K562 (cell line): ENCODE results near the gene PRDM2. TPM values are rescaled to one million over a fixed set of nuclear protein-coding genes. Genes with fewer than 3 reads are reported as not detected.

Source experiments
- ATAC-seq: fragments of 200-7000 bp; cut with Tn5 transposase; 3 replicates; pipeline ENCODE4 v1.9.1; 2020; ENCODE audit warnings: moderate library complexity
- BruUV-seq: library from RNA; stranded (reverse); fragments of 400-500 nt; replicated peaks from 2 replicates; lab custom pipeline; 2021; lab: Mats Ljungman, UMichigan
- CTCF ChIA-PET: fragments of 300-600 bp; formaldehyde crosslinking; extraction: SDS; loops from one replicate; lab custom pipeline; 2021; ENCODE audit warnings: low intra/inter-chr PET ratio; lab: Yijun Ruan, JAX
- POLR2A ChIA-PET: fragments of 300-600, 350-650 bp; sonication (Branson Sonifier 250); formaldehyde crosslinking; extraction: SDS; loops from one replicate; lab custom pipeline; 2021; ENCODE audit warnings: antibody characterized with exemption, inconsistent platforms; lab: Yijun Ruan, JAX
- DNase-seq, 4 experiments: peaks; one replicate each; pipeline versions ENCODE4 v3.0.0 to v3.0.0-alpha.2; 2011 to 2018; ENCODE audit warnings: low spot score in 3 of 4, mixed read lengths in 3 of 4; ENCODE audit errors: extremely low read depth in 1 of 4
- FAIRE-seq: peaks from 2 replicates; lab custom pipeline; 2011; peaks lifted over from hg19 to GRCh38; lab: Jason Lieb, UNC
- H2AFZ ChIP-seq: 2 replicates; pipeline ENCODE4 v1.6.0; 2011; ENCODE audit warnings: low read depth, low read length, control low read depth, inconsistent platforms
- H3K27ac ChIP-seq: fragments of 200-600 bp; 3 replicates; pipeline ENCODE4 v1.8.0; 2011; ENCODE audit warnings: low read depth, mild to moderate bottlenecking, control low read depth, inconsistent platforms, low read length, moderate library complexity, mixed read lengths; ENCODE audit errors: extremely low read depth
- H3K27me3 ChIP-seq, 2 experiments: fragments of 300-600 bp in 1 of 2; 2 replicates in 1 of 2; 3 replicates in 1 of 2; pipeline versions ENCODE4 v1.6.0 to v1.8.0; 2011; ENCODE audit warnings: inconsistent platforms in 2 of 2, low read length in 2 of 2, mild to moderate bottlenecking in 1 of 2, mixed read lengths in 1 of 2, moderate library complexity in 1 of 2; ENCODE audit not compliant: control insufficient read depth in 2 of 2, insufficient read depth in 2 of 2
- H3K36me3 ChIP-seq: fragments of 300-600 bp; 3 replicates; pipeline ENCODE4 v1.8.0; 2011; ENCODE audit warnings: mild to moderate bottlenecking, low read length, inconsistent platforms; ENCODE audit not compliant: control insufficient read depth, insufficient read depth
- H3K4me1 ChIP-seq, 2 experiments: fragments of 200-600 bp in 1 of 2; replicated peaks in 1 of 2; 2 replicates in 1 of 2; 3 replicates in 1 of 2; pipeline versions ENCODE4 v1.5.1 to v1.8.0; 2011; ENCODE audit warnings: inconsistent platforms in 2 of 2, low read length in 2 of 2, mild to moderate bottlenecking in 1 of 2, mixed read lengths in 1 of 2, moderate library complexity in 1 of 2; ENCODE audit not compliant: control insufficient read depth in 2 of 2, insufficient read depth in 2 of 2
- H3K4me2 ChIP-seq: 2 replicates; pipeline ENCODE4 v1.6.1; 2011; ENCODE audit warnings: low read length, control low read depth, inconsistent platforms, mixed read lengths; ENCODE audit not compliant: insufficient read depth
- H3K4me3 ChIP-seq: fragments of 200-600 bp; sonication (generic), shearing (Covaris generic); 2 replicates; pipeline ENCODE4 v1.5.1; 2016; ENCODE audit warnings: control low read depth, inconsistent platforms
- H3K79me2 ChIP-seq: fragments of 200-600 bp; 3 replicates; pipeline ENCODE4 v1.8.0; 2011; ENCODE audit warnings: low read length, inconsistent platforms; ENCODE audit not compliant: control insufficient read depth, insufficient read depth
- H3K9ac ChIP-seq, 2 experiments: 2 replicates each; pipeline versions ENCODE4 v1.6.0 to v1.6.1; 2011; ENCODE audit warnings: low read depth in 2 of 2, low read length in 2 of 2, control low read depth in 1 of 2, inconsistent platforms in 1 of 2, mild to moderate bottlenecking in 1 of 2, mixed read lengths in 1 of 2; ENCODE audit not compliant: insufficient read depth in 1 of 2
- H3K9me1 ChIP-seq: one replicate; pipeline ENCODE4 v1.6.0; 2011; ENCODE audit warnings: inconsistent platforms, mild to moderate bottlenecking, low read length, moderate library complexity; ENCODE audit not compliant: control insufficient read depth, insufficient read depth
- H3K9me3 ChIP-seq: replicated peaks from 2 replicates; pipeline ENCODE4 v1.5.1; 2011; ENCODE audit warnings: low read depth, low read length, inconsistent platforms; ENCODE audit not compliant: control insufficient read depth, insufficient read depth
- H4K20me1 ChIP-seq: replicated peaks from 2 replicates; pipeline ENCODE4 v1.6.1; 2011; ENCODE audit warnings: low read length, inconsistent platforms, mixed read lengths; ENCODE audit not compliant: control insufficient read depth, insufficient read depth
- FOXA3 ChIP-seq, 2 experiments: fragments of 450-650 bp in 1 of 2; sonication (generic) in 1 of 2; formaldehyde crosslinking; IDR thresholded peaks in 1 of 2; conservative IDR thresholded peaks in 1 of 2; 2 replicates each; pipeline versions ENCODE4 v1.4.0 to v1.8.0; 2020 to 2022; ENCODE audit warnings: mild to moderate bottlenecking in 2 of 2, missing genetic modification reagents in 1 of 2
- JUN ChIP-seq, 2 experiments: sonication (generic) in 1 of 2; formaldehyde crosslinking in 1 of 2; IDR thresholded peaks; 2 replicates each; pipeline versions ENCODE4 v1.6.1 to v1.8.0; 2012 to 2022; ENCODE audit warnings: borderline replicate concordance in 2 of 2, mild to moderate bottlenecking in 2 of 2, improper control_type of control experiment in 1 of 2, low read depth in 1 of 2, low read length in 1 of 2, missing genetic modification reagents in 1 of 2
- KLF1 ChIP-seq: fragments of 450-650 bp; IDR thresholded peaks from 2 replicates; pipeline ENCODE4 v1.6.1; 2016; ENCODE audit warnings: missing genetic modification characterization, missing compliant biosample characterization
- MEF2A ChIP-seq: IDR thresholded peaks from 2 replicates; pipeline ENCODE4 v1.6.1; 2011; ENCODE audit warnings: low read depth, mild to moderate bottlenecking, low read length, moderate library complexity; ENCODE audit not compliant: control insufficient read depth
- MIER1 ChIP-seq: fragments of 450-650 bp; IDR thresholded peaks from 2 replicates; pipeline ENCODE4 v1.6.1; 2016; ENCODE audit warnings: antibody characterized with exemption, mild to moderate bottlenecking, low read depth
- MXI1 ChIP-seq: IDR thresholded peaks from 2 replicates; pipeline ENCODE4 v1.6.1; 2011; ENCODE audit warnings: low read depth, mild to moderate bottlenecking, improper control_type of control experiment, low read length
- NFATC3 ChIP-seq: fragments of 450-650 bp; IDR thresholded peaks from 2 replicates; pipeline ENCODE4 v1.6.1; 2017; ENCODE audit warnings: mild to moderate bottlenecking
- ZFP36 ChIP-seq: fragments of 150-350 bp; IDR thresholded peaks from 2 replicates; pipeline ENCODE4 v1.6.1; 2018; ENCODE audit warnings: low read length, low read depth; ENCODE audit not compliant: partially characterized antibody
- ZNF280B ChIP-seq: fragments of 250-450 bp; sonication (Bioruptor Pico); IDR thresholded peaks from 2 replicates; pipeline ENCODE4 v1.5.1; 2021; ENCODE audit warnings: mild to moderate bottlenecking
- ZNF282 ChIP-seq: sonication (generic); formaldehyde crosslinking; IDR thresholded peaks from 2 replicates; pipeline ENCODE4 v1.8.1; 2023; ENCODE audit warnings: missing genetic modification reagents
- ZNF512 ChIP-seq: IDR thresholded peaks from 2 replicates; pipeline ENCODE4 v1.6.1; 2016; ENCODE audit warnings: missing genetic modification characterization, missing compliant biosample characterization
- ZZZ3 ChIP-seq: fragments of 450-650 bp; IDR thresholded peaks from 2 replicates; pipeline ENCODE4 v1.6.1; 2016; ENCODE audit warnings: antibody characterized with exemption, mild to moderate bottlenecking, moderate library complexity
- WGBS: fragments of 100-300 bp; shearing (Covaris generic); methylation state at CpG from one replicate; pipeline ENCODE4 v1.1.6; 2016; ENCODE audit warnings: low coverage, mixed read lengths; ENCODE audit not compliant: insufficient coverage; ENCODE audit errors: missing lambda C conversion rate; 5-methylcytosine and 5-hydroxymethylcytosine counted together
- in situ Hi-C: fragments of 300-500 bp; cut with MboI; formaldehyde crosslinking; loops from 4 replicates; pipeline ENCODE4 v1.15.0; 2018; ENCODE audit warnings: inconsistent platforms, mixed read lengths
- intact Hi-C: fragments of 100-400 bp; cut with micrococcal nuclease; formaldehyde crosslinking; loops from 2 replicates; pipeline ENCODE4 v1.14.2; 2022
- polyA plus RNA-seq, 8 experiments: library from polyadenylated mRNA; depleted of rRNA in 4 of 8; stranded (reverse) in 5 of 8; unstranded in 3 of 8; fragments of >200 nt; fragmentation: Nextera tagmentation in 2 of 8; fragmentation: Illumina TruSeq in 1 of 8; extraction: Ambion mirVana in 2 of 8; extraction: Trizol in 1 of 8; gene quantifications; 2 replicates each; pipeline versions ENCODE4 v1.2.1 to v1.2.3, GENCODE V29; 2011 to 2014; ENCODE audit warnings: inconsistent platforms in 1 of 8, missing spikeins in 1 of 8
- total RNA-seq, 7 experiments: library from RNA; depleted of rRNA in 6 of 7; stranded (reverse); fragments of >200 nt in 6 of 7; fragmentation: Illumina TruSeq in 2 of 7; extraction: Trizol in 2 of 7; gene quantifications; 2 replicates each; pipeline versions ENCODE4 v1.2.1 to v1.2.3, GENCODE V29; 2011 to 2021; ENCODE audit warnings: low replicate concordance in 1 of 7

Gene PRDM2
- total and polyA plus RNA-seq, 9 of the 15 experiments (the other 6 are each of a cell fraction or from before 2014, with no cell fraction given), result 5.4 to 27.6 (median 12.5) TPM

- in situ Hi-C loops (no loop called here), intact Hi-C loops (no loop called here)
- TF ChIP-seq ZNF282 (CRISPR knock-in tag) (no peak), ZZZ3 (no peak), JUN (IDR thresholded peaks at IDR 0.05; ENCODE audit: borderline replicate concordance, low read depth, low read length) (no peak), JUN (CRISPR knock-in tag; IDR thresholded peaks at IDR 0.05; ENCODE audit: borderline replicate concordance) (no peak), ZFP36 (peak; percentile 59)
- H2AFZ ChIP-seq, result no peak overlapping the region
- no peak overlapping the region for H3K4me2 ChIP-seq
- no peaks in the 10 kb centered on the region for H3K9me3 ChIP-seq
- no peak overlapping the region for H3K27ac ChIP-seq
- CTCF ChIA-PET, result no interaction called here
- H3K27me3 ChIP-seq, result no peaks in the 10 kb centered on the region
- no peak for ATAC-seq
- BruUV-seq, result no TSS peak
- H3K79me2 ChIP-seq, result no peaks in the 10 kb centered on the region
- no peak for FAIRE-seq
- no peaks in the 10 kb centered on the region for H3K9me1 ChIP-seq
- H3K9ac ChIP-seq, result no peak overlapping the region
- H3K4me1 ChIP-seq, result no peaks in the 10 kb centered on the region
- no peak for DNase-seq
- no peaks in the 10 kb centered on the region for H4K20me1 ChIP-seq
- no peaks in the 10 kb centered on the region for H3K36me3 ChIP-seq
- 0% methylated on average over 1 of the region's 1 CpG for WGBS
- POLR2A ChIA-PET, result no interaction called here
- H3K4me3 ChIP-seq, result no peak overlapping the region
Measured at GRCh38 chr1:13855554-13855953, 155.6 kb downstream of the PRDM2 start.

GRCh38 chr1:13860031-13860430, 160.0 kb downstream of the PRDM2 start:
- Histone ChIP-seq H3K9me3 (no peaks in the 10 kb centered on the region), H3K79me2 (no peaks in the 10 kb centered on the region), H3K9me1 (no peaks in the 10 kb centered on the region), H3K9ac (no peak overlapping the region), H3K4me2 (no peak overlapping the region), H3K4me1 (no peaks in the 10 kb centered on the region), H2AFZ (no peak overlapping the region), H3K4me3 (no peak overlapping the region), H4K20me1 (no peaks in the 10 kb centered on the region), H3K27ac (no peak overlapping the region), H3K36me3 (no peaks in the 10 kb centered on the region), H3K27me3 (peaks cover 0 to 8% of the 10 kb centered on the region in 2 experiments; a peak in 1 of 5 replicates)
- FAIRE-seq, result peak; percentile 26
- intact Hi-C loops (no loop called here), in situ Hi-C loops (no loop called here)
- no peak for DNase-seq
- no peak for ATAC-seq
- WGBS, result 2% methylated on average over 2 of the region's 2 CpGs
- ChIA-PET CTCF (interaction anchor here (0.6 kb wide), 1 partner anchor 316 kb away, joined by 3 read pairs; no protein-coding TSS in a partner anchor), POLR2A (interaction anchor here (0.6 kb wide), 1 partner anchor 29 kb away, joined by 3 read pairs; no protein-coding TSS in a partner anchor)
- BruUV-seq, result no TSS peak
- TF ChIP-seq KLF1 (tag), result no peak
- TF ChIP-seq MXI1, result no peak
- TF ChIP-seq MEF2A, result no peak
- no peak for TF ChIP-seq MIER1
- TF ChIP-seq ZNF512 (tag), result no peak
- TF ChIP-seq ZNF280B (CRISPR knock-in tag), result no peak
- TF ChIP-seq FOXA3 (CRISPR knock-in tag; conservative IDR thresholded peaks at IDR 0.05 in 1 of 2, IDR thresholded peaks at IDR 0.05 in 1 of 2), result no peak
- TF ChIP-seq NFATC3, result no peak
